ENCODE results near the gene NUCB2. TPM values are rescaled to one million over a fixed set of nuclear protein-coding genes. Genes with fewer than 3 reads are reported as not detected.

Gene NUCB2
- polyA plus RNA-seq, 1 donor, result 41.3 TPM

GRCh38 chr11:17333799-17334586 is 57.5 kb downstream of the NUCB2 start:
- DNase-seq (ENCODE audit: low read depth), result no peak

- no peak for DNase-seq (ENCODE audit: low read depth)
Observed at GRCh38 chr11:17343257-17343656, 66.7 kb downstream of the NUCB2 start.

GRCh38 chr11:17343907-17344306 is 67.4 kb downstream of the NUCB2 start:
- DNase-seq (ENCODE audit: low read depth), result no peak

DNA sequence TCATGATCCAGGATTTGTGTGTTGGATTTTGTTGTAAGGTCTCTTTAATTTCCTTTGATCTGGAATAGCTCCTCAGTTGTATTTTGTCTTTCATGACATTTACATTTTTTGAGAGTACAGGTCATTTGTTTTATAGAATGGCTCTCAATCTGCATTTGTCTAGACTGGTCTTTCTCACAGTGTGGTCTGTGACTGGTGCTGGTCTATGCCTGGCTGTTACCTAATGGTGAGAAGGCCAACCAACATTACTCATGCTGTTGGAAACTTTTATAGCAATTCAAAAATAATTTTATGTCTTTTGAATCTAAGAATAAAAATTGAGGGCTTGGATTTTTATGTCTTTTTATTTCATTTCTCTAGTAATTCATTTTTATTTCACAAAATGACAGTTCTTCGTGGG is 71.1 kb downstream of the NUCB2 start:
- no peak for DNase-seq (ENCODE audit: low read depth)

GRCh38 chr11:17350455-17351171 is 74.1 kb downstream of the NUCB2 start:
- DNase-seq (ENCODE audit: low read depth), result no peak

DNA sequence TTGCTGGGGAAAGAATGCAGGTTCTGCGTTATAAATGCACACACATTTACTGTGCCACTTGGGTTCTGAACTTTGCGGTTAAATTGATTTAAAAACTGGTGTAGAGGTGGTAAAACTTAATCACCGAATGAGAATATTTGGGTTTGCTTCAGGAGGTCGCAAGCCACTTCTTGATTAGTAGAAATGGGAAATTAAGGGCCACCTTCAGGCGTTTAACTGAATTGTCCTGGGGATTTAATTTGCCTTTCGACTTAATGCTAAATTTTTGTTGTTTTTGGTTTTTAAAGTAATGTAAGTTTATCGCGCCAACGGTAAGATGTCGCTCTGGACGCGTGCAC is 74.6 kb downstream of the NUCB2 start:
- no peak for DNase-seq (ENCODE audit: low read depth)

DNA sequence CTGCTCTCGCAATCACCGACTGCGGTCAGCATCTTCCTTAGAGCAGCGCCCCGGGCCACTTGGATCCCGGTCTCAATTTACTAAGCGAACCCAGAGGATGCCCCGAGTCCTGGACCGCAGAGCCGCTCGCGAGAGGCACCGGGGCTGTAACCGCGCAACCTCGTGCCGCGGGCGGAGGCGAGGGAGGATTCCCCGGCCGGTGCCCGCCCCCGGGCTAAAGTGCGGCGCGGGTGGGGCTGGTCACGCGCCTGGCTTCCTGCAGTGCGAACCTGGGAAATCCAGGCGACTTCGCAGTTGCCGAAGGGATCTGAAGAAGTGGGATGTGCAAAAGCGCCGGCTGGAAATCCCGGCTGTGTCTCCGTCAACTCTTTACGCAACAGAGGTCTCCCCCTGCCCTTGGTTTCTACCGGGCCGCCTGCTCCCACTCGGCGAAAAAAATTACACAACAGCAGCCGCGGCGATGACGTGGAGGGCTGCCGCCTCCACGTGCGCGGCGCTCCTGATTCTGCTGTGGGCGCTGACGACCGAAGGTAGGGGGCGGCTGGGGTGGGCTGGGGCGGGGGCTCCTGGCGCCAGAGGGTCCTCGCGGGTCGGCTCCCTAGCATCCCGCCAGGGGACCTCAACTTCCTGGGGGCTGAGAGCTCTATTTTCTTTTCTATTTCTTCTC is 75.1 kb downstream of the NUCB2 start, which contains the start of gene NCR3LG1:
TSS of gene NCR3LG1 (plus strand) at position 291 of the 667 bp plus-strand sequence. CDS start at position 461, 170 bp downstream.
- DNase-seq (ENCODE audit: low read depth), result no peak

GRCh38 chr11:17352950-17353820 is 76.6 kb downstream of the NUCB2 start:
- DNase-seq (ENCODE audit: low read depth), result no peak

GRCh38 chr11:17353821-17354600 is 77.5 kb downstream of the NUCB2 start:
- DNase-seq (ENCODE audit: low read depth), result no peak

- DNase-seq (ENCODE audit: low read depth), result no peak
Observed at GRCh38 chr11:17354601-17354991, 78.1 kb downstream of the NUCB2 start.

DNA sequence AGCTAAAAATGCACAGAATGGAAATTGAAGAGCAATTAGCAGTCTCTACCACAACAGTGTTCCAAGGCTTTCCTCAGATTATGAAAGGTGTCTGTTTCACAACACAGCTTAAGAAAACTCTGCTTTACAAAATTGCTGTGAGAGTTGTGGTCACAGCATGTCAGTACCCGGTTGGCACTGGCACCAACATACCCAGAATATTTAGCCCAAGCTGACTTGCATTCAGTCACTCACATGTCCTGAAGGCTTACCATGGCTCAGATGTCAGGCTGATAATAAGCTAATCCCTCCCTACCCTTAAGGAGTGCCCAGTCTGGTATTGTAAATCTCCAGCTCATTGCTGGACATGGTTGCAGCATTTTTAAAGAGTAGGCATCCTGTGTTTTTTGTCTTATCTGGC is 90.0 kb downstream of the NUCB2 start:
- DNase-seq (ENCODE audit: low read depth), result no peak

DNA sequence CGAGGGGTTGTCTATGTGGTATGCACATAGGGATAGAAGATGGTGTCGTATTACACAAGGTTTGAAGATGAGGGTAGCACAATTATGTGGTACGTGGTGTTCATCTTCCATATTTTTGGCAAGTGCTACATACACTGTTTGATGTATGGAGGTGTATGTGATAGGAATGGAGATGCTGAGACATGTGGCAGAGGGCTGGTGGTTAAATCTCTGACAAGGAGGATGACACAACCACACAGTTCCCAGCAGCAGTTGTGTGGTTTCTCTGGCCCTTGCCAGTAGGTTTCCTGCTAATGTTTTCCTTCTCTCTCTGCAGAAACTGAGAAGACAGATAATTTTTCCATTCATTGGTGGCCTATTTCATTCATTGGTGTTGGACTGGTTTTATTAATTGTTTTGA is 92.0 kb downstream of the NUCB2 start:
- DNase-seq (ENCODE audit: low read depth), result no peak

DNA sequence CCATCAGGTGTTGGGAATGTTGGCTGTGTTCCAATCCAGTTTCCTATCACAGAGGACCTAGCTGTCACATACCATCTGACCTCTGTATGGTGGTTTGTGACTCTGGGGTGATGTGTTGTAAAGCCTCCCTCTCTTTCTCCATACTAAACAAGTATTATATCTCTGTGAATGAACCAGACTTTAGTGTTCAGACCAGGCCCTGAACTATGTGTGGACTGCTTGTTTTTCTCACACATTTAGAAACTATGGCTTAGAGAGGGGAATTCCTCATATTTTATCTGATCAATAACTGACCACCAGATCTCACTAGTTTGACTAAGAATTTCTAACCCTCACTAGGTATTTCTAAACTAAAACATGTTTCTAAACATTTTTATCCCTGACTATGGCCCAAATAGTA is 92.6 kb downstream of the NUCB2 start:
- DNase-seq (ENCODE audit: low read depth), result no peak

DNA sequence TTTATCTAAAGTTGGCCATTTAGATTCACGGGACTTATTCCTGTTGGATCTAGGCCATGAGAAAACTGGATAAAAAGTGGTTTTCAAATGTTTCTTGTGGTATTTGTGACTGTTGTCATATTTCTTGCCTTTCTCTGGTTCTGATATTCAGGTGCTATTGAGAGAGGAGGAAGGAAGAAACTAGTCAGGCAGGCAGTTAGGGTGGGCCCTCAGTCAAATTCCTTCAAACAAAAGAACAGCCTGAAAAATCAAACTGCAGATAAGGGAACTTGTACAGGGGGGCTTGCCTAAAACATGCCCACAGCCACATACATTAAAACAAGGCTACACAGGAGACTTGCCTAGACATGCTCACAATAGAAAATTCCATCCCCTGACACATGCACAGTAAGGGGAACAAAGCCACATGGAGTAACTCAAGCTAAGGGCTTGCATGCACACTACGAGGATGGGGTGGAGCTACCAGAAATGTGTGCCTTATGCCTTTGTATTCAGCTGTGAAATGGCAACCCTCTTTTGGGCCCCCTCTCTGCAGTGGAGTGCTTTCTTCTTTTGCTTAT is 93.2 kb downstream of the NUCB2 start:
- DNase-seq (ENCODE audit: low read depth), result no peak

GRCh38 chr11:17371614-17372013 is 95.1 kb downstream of the NUCB2 start:
- no peak for DNase-seq (ENCODE audit: low read depth)

GRCh38 chr11:17375547-17375946 is 99.0 kb downstream of the NUCB2 start:
- DNase-seq (ENCODE audit: low read depth), result no peak

DNA sequence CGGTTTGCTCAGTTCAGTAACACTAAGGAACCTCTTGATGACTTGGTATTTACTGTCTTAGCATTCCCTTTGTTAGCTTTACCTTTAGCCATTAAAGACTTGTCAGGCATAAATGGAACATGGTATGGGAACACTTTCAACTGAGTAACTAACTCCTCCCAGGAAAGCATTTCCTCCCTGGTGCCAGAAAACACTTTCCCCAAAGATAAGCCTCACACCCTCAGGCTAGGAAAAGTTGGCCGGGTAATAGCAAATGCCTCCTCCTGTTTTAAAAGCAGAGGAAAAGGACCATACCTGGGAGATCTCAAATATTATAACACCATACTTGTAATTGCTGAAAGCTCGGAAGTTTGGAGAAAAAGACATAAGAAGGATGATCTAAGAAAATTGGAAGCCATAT is 100.0 kb downstream of the NUCB2 start:
- DNase-seq (ENCODE audit: low read depth), result no peak

DNA sequence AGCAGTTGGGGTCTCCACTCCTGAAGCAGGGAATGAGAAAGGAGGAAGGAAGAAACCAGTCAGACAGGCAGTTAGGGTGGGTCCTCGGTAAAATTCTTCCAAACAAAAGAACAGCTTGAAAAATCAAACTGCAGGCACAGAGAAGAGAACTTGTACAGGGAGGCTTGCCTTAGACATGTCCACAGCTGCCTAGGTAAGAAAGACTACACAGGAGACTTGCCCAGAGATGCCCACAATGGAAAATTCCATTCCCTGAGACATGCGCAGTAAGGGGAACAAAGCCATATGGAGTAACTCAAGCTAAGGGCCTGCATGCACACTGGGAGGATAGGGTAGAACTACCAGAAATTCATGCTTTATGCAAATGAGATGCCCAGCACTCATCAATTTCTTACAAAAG is 102.1 kb downstream of the NUCB2 start:
- no peak for DNase-seq (ENCODE audit: low read depth)

GRCh38 chr11:17379383-17380180 is 103.0 kb downstream of the NUCB2 start:
- no peak for DNase-seq (ENCODE audit: low read depth)

DNA sequence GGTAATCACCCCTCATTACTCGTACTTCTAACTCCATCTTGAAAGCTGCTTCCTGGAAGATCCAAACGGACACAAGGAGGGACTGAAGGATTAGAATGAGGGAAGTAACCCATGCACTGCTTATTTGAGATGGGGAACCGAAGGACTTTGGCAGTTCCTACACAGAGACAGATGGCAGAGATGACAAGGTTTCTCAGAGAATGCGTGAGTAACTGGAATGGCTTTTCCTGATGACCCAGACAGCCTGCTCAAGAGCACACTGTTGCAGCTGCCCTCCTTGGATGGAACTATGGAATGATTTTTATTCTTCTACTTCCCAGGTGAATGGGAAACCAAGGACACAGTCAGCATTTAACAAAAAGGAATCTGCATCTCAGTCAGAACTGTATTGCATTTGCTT is 104.6 kb downstream of the NUCB2 start:
- DNase-seq (ENCODE audit: low read depth), result no peak
